Measurements from ENCODE around the gene AGGF1. TPM values are rescaled to one million over a fixed set of nuclear protein-coding genes. Genes with fewer than 3 reads are reported as not detected.

AGGF1 gene
- total and polyA plus RNA-seq, 2 donors from 2014 or later = 10.5 to 23.0 TPM

GRCh38 chr5:76982450-76982849 lies 47.8 kb upstream of the AGGF1 start:
- Histone ChIP-seq H3K27me3 (ENCODE audit: control insufficient read depth, insufficient read depth, low read length) (no peaks in the 10 kb centered on the region), H3K4me3 (ENCODE audit: low read length in 3 of 3) (no peak overlapping the region), H3K27ac (ENCODE audit: low read depth in 2 of 2, low read length in 2 of 2) (no peak overlapping the region), H3K9me3 (ENCODE audit: control insufficient read depth in 2 of 3, insufficient read depth in 1 of 3, low read length in 3 of 3) (no peaks in the 10 kb centered on the region), H3K36me3 (ENCODE audit: control insufficient read depth in 2 of 3, insufficient read depth in 3 of 3, low read length in 3 of 3) (no peaks in the 10 kb centered on the region), H3K4me1 (ENCODE audit: control insufficient read depth in 2 of 3, insufficient read depth in 2 of 3, low read depth in 1 of 3, low read length in 3 of 3) (no peaks in the 10 kb centered on the region), H3K9ac (ENCODE audit: low read length in 3 of 3) (no peak overlapping the region)
- FAIRE-seq (no peak), DNase-seq (no peak)
- TF ChIP-seq CTCF (IDR thresholded peaks at IDR 0.05; ENCODE audit: borderline replicate concordance, extremely low read depth, insufficient read depth) = no peak
- intact Hi-C loops (cut with DNase I) = no loop called here

DNA sequence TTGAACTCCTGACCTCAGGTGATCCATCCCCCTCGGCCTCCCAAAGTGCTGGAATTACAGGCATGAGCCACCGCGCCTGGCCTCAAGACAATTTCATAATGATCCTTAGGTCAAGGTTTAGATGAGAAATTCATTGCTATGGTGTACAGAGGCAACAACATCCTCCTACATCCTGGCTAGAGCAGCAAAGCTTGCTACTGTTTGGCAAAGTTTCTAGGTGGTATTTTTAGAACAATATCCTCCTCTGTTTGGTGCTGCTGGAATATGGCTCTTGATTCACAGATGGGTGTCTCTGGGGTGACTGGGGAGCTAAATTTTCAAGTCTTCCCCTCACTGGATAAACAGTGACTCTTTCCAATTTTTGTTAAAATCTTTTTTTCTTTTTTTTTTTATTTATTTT lies 46.7 kb upstream of the AGGF1 start:
- no peak for TF ChIP-seq CTCF (IDR thresholded peaks at IDR 0.05; ENCODE audit: borderline replicate concordance, extremely low read depth, insufficient read depth)
- Histone ChIP-seq H3K9me3 (ENCODE audit: control insufficient read depth in 2 of 3, insufficient read depth in 1 of 3, low read length in 3 of 3) (no peaks in the 10 kb centered on the region), H3K4me1 (ENCODE audit: control insufficient read depth in 2 of 3, insufficient read depth in 2 of 3, low read depth in 1 of 3, low read length in 3 of 3) (no peaks in the 10 kb centered on the region), H3K4me3 (ENCODE audit: low read length in 3 of 3) (no peak overlapping the region), H3K27me3 (ENCODE audit: control insufficient read depth, insufficient read depth, low read length) (no peaks in the 10 kb centered on the region), H3K27ac (ENCODE audit: low read depth in 2 of 2, low read length in 2 of 2) (no peak overlapping the region), H3K36me3 (ENCODE audit: control insufficient read depth in 2 of 3, insufficient read depth in 3 of 3, low read length in 3 of 3) (no peaks in the 10 kb centered on the region), H3K9ac (ENCODE audit: low read length in 3 of 3) (no peak overlapping the region)
- intact Hi-C loops (cut with DNase I) = no loop called here
- DNase-seq (no peak), FAIRE-seq (no peak)

DNA sequence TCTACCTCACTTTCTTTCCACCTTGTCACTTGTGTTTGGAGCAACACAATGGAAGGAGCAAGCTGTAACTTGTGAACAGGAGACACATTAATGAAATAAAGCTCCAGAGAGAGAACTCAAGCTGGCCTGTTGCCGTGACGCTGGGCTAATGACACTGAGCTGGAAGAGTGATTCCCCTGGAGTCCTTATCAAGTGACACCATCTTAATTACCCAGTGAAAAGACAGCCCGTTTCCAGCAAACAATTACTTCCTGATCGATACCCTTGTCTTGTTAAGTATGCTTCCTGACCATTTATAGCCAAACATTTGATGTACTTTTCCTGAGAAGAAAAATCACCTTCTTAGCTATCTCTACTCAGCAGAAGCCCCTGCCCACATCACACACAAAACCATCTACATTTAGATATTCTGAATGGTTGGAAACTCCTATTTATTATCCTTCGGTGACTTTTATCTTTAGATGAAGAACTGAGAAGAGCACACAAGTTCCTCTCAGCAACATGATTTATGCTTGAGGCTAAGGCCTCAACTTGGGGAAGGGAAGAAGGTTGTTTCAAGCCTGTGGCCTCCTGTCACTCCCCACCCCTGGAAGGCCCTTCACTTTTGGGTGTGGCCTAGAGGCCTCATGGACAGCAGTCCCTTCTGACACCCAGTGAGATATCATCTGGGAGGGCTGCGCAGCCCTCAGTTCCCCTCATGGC lies 43.2 kb upstream of the AGGF1 start:
- Histone ChIP-seq H3K36me3 (ENCODE audit: control insufficient read depth in 2 of 3, insufficient read depth in 3 of 3, low read length in 3 of 3) (no peaks in the 10 kb centered on the region), H3K9ac (ENCODE audit: low read length in 3 of 3) (no peak overlapping the region), H3K27me3 (ENCODE audit: control insufficient read depth, insufficient read depth, low read length) (no peaks in the 10 kb centered on the region), H3K27ac (ENCODE audit: low read depth in 2 of 2, low read length in 2 of 2) (no peak overlapping the region), H3K9me3 (ENCODE audit: control insufficient read depth in 2 of 3, insufficient read depth in 1 of 3, low read length in 3 of 3) (no peaks in the 10 kb centered on the region), H3K4me1 (ENCODE audit: control insufficient read depth in 2 of 3, insufficient read depth in 2 of 3, low read depth in 1 of 3, low read length in 3 of 3) (no peaks in the 10 kb centered on the region), H3K4me3 (ENCODE audit: low read length in 3 of 3) (no peak overlapping the region)
- no peak for TF ChIP-seq CTCF (IDR thresholded peaks at IDR 0.05; ENCODE audit: borderline replicate concordance, extremely low read depth, insufficient read depth)
- DNase-seq = peak in 1 of 5 donors; percentile 12
- no peak for FAIRE-seq
- intact Hi-C loops (cut with DNase I) = no loop called here

Data from kidney (tissue), 14 donors.